ENCODE measurements around the gene LZTS2.

The LZTS2 gene

DNA sequence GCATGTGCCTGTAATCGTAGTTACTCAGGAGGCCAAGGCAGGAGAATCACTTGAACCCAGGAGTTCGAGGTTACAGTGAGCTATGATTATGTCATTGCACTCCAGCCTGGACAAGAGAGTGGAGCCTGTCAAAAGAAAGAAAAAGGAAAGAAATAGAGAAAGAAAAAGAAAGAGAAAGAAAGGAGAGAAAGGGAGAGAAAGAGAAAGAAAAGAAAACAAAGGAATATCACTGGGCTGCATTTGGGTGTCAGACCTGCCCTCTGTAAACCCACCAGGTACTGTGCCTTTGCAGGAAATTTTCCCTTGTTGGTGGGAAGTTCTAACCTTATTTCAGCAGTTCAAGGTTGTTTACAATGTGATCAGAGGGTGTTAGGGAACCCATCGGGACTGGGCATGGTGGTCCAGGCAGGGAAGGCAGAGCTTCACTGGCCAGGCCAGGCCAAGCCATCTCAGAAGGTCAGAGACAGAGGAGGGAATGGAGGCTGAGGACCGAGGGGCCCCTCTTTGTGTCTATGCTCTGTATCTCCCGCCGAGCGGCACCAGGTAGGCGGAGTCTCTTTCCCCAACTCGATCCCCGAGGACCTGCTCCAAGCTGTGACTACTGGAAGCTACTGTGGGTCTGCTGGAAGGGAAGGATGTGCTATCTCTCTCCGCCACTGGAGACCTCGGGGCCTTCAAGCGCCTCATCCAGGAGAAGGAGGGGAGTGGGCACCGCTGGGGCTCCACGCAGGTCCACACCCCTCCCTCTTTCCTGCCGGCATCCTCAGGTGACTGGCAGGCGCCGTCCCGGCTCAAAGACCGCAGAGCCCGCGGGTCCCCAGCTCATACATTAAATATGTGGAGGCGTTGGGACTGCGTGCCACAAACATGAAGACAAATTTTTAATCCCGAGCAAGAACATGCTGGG is 47.0 kb downstream of the LZTS2 start:
- DNase-seq (ENCODE audit: low read depth, low spot score) = no peak
- no peak overlapping the region for H3K27ac ChIP-seq

DNA sequence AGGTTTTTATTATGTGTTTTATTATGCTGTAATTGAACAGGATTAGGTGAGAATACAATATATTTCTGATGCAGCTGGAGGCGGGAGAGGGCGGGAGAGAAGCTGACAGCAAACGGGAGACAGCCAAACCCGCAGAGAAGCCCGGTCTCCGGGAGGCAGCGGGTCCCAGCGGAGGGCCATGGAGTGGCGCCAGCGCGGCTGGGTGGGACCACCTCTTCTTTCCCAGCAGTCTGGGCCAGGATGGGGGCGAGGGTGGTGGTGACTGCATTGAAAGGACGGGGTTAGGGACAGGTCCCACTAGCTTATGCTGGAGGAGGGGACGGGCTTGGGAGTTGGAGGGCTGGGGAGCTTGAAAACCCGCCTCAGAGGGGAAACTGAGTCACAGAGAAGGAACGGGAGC is 47.7 kb downstream of the LZTS2 start:
- H3K27ac ChIP-seq = no peak overlapping the region
- DNase-seq (ENCODE audit: low read depth, low spot score) = no peak

DNA sequence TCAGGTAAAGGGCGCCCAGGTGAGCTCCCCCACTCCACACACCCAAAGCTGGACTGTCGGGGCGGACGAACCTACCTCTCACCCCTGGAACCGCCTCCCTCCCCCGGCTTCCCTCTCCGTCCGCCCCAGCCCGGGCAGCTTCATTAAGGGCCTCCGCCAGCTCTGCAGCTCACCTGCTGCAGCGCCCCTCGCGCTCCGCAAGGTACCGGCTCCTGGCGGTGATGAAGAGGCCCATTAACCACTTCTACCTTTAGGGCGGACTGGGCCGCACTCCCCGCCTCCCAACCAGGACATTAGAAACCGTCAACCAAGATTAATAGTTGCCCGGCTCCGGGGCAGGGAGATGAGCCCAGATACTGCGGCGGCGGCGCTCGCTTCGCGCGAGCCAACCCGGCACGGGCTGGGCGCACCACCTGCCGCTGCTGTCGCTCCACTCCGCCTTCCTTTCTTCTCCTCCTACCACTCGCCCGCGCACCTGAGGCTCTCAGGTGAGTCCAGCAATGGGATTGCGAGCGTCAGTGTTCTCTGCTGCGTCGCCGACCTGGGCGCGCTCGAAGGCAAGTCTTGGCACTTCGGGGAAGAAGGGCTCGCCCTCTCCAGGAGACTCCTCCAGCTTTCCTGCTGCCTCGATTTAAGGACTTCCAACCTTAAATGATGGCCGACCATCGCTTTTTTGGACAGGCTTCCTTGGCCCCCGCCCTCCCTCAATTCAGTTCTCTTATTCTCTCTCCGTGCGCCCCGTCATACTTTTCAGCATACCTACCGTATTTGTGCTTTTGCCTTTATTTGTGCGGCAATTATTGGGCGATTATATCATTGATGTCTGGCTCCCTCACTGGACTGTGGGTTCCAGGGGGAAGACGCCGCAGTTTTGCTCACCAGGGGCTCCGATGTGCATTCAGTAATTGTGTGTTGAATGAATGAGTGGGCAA is 48.6 kb downstream of the LZTS2 start:
- no peak overlapping the region for H3K27ac ChIP-seq
- DNase-seq (ENCODE audit: low read depth, low spot score) = no peak

DNA sequence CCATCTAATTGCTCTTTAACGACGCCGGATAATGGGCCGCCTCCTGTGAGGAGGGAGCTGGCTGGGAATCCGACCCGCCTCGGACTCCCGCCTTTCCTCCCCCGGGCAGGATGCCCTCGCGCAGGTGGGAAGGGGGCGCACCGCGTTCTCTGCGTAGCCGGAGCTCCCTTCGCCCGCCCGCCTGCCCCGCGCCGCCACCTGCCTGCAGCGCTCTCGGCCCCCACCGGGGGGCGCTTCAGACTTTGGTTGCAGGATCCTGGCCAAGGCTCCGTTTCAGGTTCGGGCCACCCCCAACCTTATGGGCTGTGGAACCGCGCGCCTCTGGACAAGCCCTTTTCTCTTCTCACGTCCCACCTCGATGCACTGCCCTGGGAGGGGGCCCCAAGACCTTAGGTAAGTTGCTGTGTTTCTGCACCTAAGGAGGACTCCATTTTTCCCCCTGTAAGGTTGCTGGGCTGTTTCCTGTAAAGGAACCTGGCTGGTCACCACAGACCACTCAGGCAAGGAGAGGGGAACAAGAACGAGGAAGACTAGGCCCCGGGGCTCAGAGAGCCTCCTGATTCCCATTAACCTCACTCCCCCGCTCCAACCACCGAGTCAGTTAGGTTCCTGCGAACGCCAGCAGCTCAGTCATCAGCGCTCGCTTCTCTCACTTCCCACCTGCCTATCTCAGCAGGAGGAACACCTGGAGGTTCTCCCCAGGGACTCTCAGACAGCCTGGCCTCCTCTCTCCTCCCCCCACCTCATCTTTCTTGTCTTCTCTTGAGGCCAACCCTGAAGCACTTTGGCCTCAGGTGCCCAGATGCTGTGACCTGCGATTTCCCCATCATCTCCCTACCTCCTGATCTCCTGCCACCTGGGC is 50.8 kb downstream of the LZTS2 start:
- H3K27ac ChIP-seq = no peak overlapping the region
- DNase-seq (ENCODE audit: low read depth, low spot score) = no peak

DNA sequence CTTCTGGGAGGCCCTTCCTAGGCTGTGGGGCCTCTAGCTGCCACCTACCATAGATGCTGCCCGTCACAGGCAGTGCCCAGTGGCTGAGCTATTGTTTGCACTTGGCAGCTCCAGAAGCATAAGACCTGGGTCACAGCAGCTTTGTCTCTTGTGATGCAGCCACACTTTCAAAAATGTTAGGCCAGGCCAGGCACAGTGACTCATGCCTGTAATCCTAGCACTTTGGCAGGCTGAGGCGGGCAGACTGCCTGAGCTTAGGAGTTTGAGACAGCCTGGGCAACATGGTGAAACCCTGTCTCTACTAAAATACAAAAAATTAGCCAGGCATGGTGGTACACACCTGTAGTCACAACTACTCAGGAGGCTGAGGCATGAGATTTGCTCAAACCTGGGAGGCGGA is 52.7 kb downstream of the LZTS2 start:
- no peak for DNase-seq (ENCODE audit: low read depth, low spot score)
- H3K27ac ChIP-seq = peak overlapping the region; percentile 15

DNA sequence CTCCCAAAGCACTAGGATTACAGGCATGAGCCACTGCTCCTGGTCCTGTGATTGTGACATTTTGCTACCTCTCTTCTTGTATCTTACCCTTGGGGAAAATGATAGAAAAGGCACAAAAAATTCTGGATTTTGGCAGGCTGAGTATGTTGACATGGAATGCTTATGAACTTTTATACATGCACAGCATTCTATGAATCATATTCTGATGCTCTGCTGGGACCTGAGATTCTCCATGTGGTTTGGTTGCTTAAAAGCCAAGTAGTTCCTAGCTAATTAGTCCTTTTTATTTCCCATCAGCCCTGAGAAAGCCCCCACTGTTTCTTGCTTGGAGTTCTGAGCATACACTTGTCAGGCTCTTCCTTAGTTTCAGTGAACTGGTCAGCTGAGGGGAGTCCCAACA is 53.9 kb downstream of the LZTS2 start:
- no peak for DNase-seq (ENCODE audit: low read depth, low spot score)
- no peak overlapping the region for H3K27ac ChIP-seq

DNA sequence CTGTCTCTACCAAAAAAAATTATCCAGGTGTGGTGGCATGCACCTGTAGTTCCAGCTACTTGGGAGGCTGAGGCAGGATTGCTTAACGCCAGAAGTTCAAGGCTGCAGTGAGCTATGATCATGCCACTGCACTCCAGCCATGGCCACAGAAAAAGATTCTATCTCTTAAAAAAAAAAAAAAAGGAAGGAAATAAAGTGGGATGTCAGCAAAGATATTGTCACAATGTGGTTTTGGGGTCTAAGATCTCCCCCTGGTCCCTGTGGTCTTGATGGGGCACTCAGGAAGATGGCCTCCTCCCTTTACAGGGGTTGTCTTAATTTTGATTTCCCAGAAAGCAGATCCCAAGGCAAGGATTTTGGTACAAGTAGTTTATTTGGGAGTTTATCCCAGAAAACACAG is 54.7 kb downstream of the LZTS2 start:
- H3K27ac ChIP-seq = no peak overlapping the region
- no peak for DNase-seq (ENCODE audit: low read depth, low spot score)

DNA sequence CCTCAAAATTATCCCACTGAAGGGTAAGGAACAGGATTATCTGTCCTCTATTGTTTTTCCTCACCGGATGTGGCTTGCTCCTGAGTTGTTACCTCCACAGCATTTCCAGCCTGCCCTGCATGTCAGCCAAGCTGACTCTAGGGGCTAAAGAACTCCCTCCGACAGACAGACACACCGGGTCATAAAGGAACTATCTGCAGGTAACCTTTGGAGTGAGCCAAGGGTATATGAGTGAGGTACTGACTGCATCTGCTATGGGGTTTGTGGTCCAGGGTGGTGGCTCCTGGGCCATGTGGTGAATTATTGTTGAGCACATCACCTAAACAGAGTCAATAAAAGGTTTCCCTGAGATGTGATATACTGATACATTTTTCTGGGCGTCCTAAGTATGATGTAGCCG is 55.3 kb downstream of the LZTS2 start:
- no peak overlapping the region for H3K27ac ChIP-seq
- DNase-seq (ENCODE audit: low read depth, low spot score) = no peak

DNA sequence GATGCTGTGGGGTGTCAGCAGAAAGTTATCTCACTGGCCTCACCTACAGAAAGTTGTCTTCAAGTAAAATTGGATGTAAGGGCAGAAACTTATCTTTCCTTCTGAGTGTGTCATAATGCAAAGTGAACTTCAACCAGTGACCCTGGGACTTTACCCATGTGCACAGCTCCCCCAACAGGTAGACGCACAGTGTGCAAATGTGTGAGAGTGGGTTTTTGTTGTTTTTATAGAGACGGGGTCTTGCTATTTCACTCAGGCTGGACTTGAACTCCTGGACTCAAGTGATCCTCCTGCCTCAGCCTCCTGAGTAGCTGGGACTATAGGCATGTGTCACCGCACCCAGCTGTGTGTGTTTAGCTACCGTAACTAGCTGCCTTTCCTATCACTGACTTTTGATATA is 55.8 kb downstream of the LZTS2 start:
- no peak for DNase-seq (ENCODE audit: low read depth, low spot score)
- H3K27ac ChIP-seq = no peak overlapping the region

DNA sequence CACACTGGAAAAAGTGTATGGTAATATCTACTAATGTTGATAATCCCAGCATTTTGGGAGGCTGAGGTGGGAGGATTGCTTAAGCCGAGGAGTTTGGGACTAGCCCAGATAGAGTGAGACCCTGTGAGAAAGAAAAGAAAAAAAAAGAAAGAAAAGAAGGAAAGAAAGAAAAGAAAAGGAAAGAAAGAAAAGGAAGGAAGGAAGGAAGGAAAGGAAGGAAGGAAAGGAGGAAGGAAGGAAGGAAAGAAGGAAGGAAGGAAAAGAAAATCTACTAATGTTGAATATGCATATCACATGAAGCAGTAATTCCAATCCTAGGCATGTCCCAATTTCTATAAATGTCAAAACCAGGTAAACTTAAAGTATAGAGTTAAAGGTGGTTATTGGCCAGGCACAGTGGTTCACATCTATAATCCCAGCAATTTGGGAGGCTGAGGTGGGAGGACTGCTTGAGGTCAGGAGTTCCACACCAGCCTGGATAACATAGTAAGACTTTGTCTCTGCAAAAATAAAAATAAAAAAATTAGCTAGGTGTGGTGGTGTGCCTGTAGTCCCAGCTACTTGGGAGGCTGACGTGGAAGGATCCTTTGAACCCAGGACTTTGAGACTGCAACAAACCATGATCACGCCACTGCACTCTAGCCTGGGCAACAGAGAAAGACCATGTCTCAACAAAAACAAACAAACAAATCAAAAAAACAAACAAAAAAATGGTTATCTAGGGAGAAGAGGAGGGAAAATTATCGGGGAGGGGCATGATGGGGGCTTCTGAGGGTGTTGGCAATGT is 57.0 kb downstream of the LZTS2 start:
- DNase-seq (ENCODE audit: low read depth, low spot score) = no peak

More for the DNA sequence above, 57.0 kb downstream of the LZTS2 start:
- no peak overlapping the region for H3K27ac ChIP-seq
